OCI-LY7 (cell line): Measurements from ENCODE around the gene LY6G6C.

Experiments used
- CTCF ChIP-seq: fragments of 200-600 bp; sonication (generic); conservative IDR thresholded peaks from 2 replicates; pipeline ENCODE4 v1.5.1; 2014; ENCODE audit warnings: mild to moderate bottlenecking, antibody characterized with exemption, low read length, moderate library complexity, mixed read lengths
- EZH2phosphoT487 ChIP-seq: fragments of 200-600 bp; sonication (generic); IDR thresholded peaks from 2 replicates; pipeline ENCODE4 v1.6.1; 2018; ENCODE audit warnings: low read depth, borderline replicate concordance, mild to moderate bottlenecking, mixed run types, antibody characterized with exemption, low read length, moderate library complexity, mixed read lengths

GRCh38 chr6:31740397-31741223 is 19.1 kb upstream of the LY6G6C start:
- TF ChIP-seq CTCF, result no peak
- TF ChIP-seq EZH2phosphoT487, result no peak
